ENCODE measurements around the gene MAPRE3.
"Not testable (repeated sequence)": the region's sequence is repeated elsewhere in the genome, so short reads cannot be mapped to it uniquely, and the experiment has no call there.

Gene MAPRE3

GRCh38 chr2:26970244-26970927, at the start of gene MAPRE3:
TSS of gene MAPRE3 (plus strand) at chr2:26970637. CDS start at chr2:27022219, 51,582 bp downstream.
- DNase-seq (ENCODE audit: insufficient read length, low spot score) (peak; percentile 78), FAIRE-seq (no peak)
- TF ChIP-seq CTCF (IDR thresholded peaks at IDR 0.05; ENCODE audit: insufficient read depth, missing control alignments), result no peak

- DNase-seq (ENCODE audit: insufficient read length, low spot score) (no peak), FAIRE-seq (no peak)
Observed at GRCh38 chr2:26921323-26921722, 49.1 kb upstream of the MAPRE3 start.

GRCh38 chr2:26922405-26923188, 47.8 kb upstream of the MAPRE3 start:
- peak; percentile 63 for TF ChIP-seq CTCF (IDR thresholded peaks at IDR 0.05; ENCODE audit: insufficient read depth, missing control alignments)
- no peak for FAIRE-seq
- peak; percentile 63 for DNase-seq (ENCODE audit: insufficient read length, low spot score)

More at GRCh38 chr2:26921323-26921722, 49.1 kb upstream of the MAPRE3 start:
- no peak for TF ChIP-seq CTCF (IDR thresholded peaks at IDR 0.05; ENCODE audit: insufficient read depth, missing control alignments)

- DNase-seq (ENCODE audit: insufficient read length, low spot score); FAIRE-seq: not testable (repeated sequence)
Observed at GRCh38 chr2:26923189-26923466, 47.3 kb upstream of the MAPRE3 start.

GRCh38 chr2:26924731-26925099, 45.7 kb upstream of the MAPRE3 start:
- DNase-seq (ENCODE audit: insufficient read length, low spot score), result no peak
- no peak for FAIRE-seq
- no peak for TF ChIP-seq CTCF (IDR thresholded peaks at IDR 0.05; ENCODE audit: insufficient read depth, missing control alignments)

- TF ChIP-seq CTCF (IDR thresholded peaks at IDR 0.05; ENCODE audit: insufficient read depth, missing control alignments), result no peak
- DNase-seq (ENCODE audit: insufficient read length, low spot score) (no peak), FAIRE-seq (no peak)
Observed at GRCh38 chr2:26925100-26925791, 45.2 kb upstream of the MAPRE3 start.

- FAIRE-seq (no peak), DNase-seq (ENCODE audit: insufficient read length, low spot score) (no peak)
- TF ChIP-seq CTCF (IDR thresholded peaks at IDR 0.05; ENCODE audit: insufficient read depth, missing control alignments), result no peak
Observed at GRCh38 chr2:26927221-26927620, 43.2 kb upstream of the MAPRE3 start.

Measured in D721Med (cell line).